DOHH2 (cell line): ENCODE data around the gene SYNCRIP.

Experiments
- CTCF ChIP-seq: fragments of 200-600 bp; sonication (generic); IDR thresholded peaks from one replicate; pipeline ENCODE4 v1.5.1; 2014; ENCODE audit warnings: antibody characterized with exemption, mild to moderate bottlenecking, low read depth, low read length; ENCODE audit not compliant: poor library complexity, severe bottlenecking
- EZH2phosphoT487 ChIP-seq: fragments of 200-600 bp; sonication (generic); IDR thresholded peaks from 2 replicates; pipeline ENCODE4 v1.6.1; 2017; ENCODE audit warnings: borderline replicate concordance, mild to moderate bottlenecking, antibody characterized with exemption, low read length, moderate library complexity, mixed read lengths

- no peak for TF ChIP-seq CTCF
- no peak for TF ChIP-seq EZH2phosphoT487
These were observed 62.4 kb downstream of the SYNCRIP start for GRCh38 chr6:85580118-85580877.
